K562 (cell line): ENCODE results near the gene CLEC2L. TPM values are rescaled to one million over a fixed set of nuclear protein-coding genes. Genes with fewer than 3 reads are reported as not detected.
A peak's percentile ranks its signal among the peaks of the same experiment; 100 is the strongest.

Experiments used
- ATAC-seq: fragments of 200-7000 bp; cut with Tn5 transposase; 3 replicates; pipeline ENCODE4 v1.9.1; 2020; ENCODE audit warnings: moderate library complexity
- BruUV-seq: library from RNA; stranded (reverse); fragments of 400-500 nt; replicated peaks from 2 replicates; lab custom pipeline; 2021; lab: Mats Ljungman, UMichigan
- CTCF ChIA-PET: fragments of 300-600 bp; formaldehyde crosslinking; extraction: SDS; loops from one replicate; lab custom pipeline; 2021; ENCODE audit warnings: low intra/inter-chr PET ratio; lab: Yijun Ruan, JAX
- POLR2A ChIA-PET: fragments of 300-600, 350-650 bp; sonication (Branson Sonifier 250); formaldehyde crosslinking; extraction: SDS; loops from one replicate; lab custom pipeline; 2021; ENCODE audit warnings: antibody characterized with exemption, inconsistent platforms; lab: Yijun Ruan, JAX
- DNase-seq, 4 experiments: peaks; one replicate each; pipeline versions ENCODE4 v3.0.0 to v3.0.0-alpha.2; 2011 to 2018; ENCODE audit warnings: low spot score in 3 of 4, mixed read lengths in 3 of 4; ENCODE audit errors: extremely low read depth in 1 of 4
- FAIRE-seq: peaks from 2 replicates; lab custom pipeline; 2011; peaks lifted over from hg19 to GRCh38; lab: Jason Lieb, UNC
- H2AFZ ChIP-seq: 2 replicates; pipeline ENCODE4 v1.6.0; 2011; ENCODE audit warnings: low read depth, low read length, control low read depth, inconsistent platforms
- H3K27ac ChIP-seq: fragments of 200-600 bp; 3 replicates; pipeline ENCODE4 v1.8.0; 2011; ENCODE audit warnings: low read depth, mild to moderate bottlenecking, control low read depth, inconsistent platforms, low read length, moderate library complexity, mixed read lengths; ENCODE audit errors: extremely low read depth
- H3K27me3 ChIP-seq, 2 experiments: fragments of 300-600 bp in 1 of 2; 2 replicates in 1 of 2; 3 replicates in 1 of 2; pipeline versions ENCODE4 v1.6.0 to v1.8.0; 2011; ENCODE audit warnings: inconsistent platforms in 2 of 2, low read length in 2 of 2, mild to moderate bottlenecking in 1 of 2, mixed read lengths in 1 of 2, moderate library complexity in 1 of 2; ENCODE audit not compliant: control insufficient read depth in 2 of 2, insufficient read depth in 2 of 2
- H3K36me3 ChIP-seq: fragments of 300-600 bp; 3 replicates; pipeline ENCODE4 v1.8.0; 2011; ENCODE audit warnings: mild to moderate bottlenecking, low read length, inconsistent platforms; ENCODE audit not compliant: control insufficient read depth, insufficient read depth
- H3K4me1 ChIP-seq, 2 experiments: fragments of 200-600 bp in 1 of 2; replicated peaks in 1 of 2; 2 replicates in 1 of 2; 3 replicates in 1 of 2; pipeline versions ENCODE4 v1.5.1 to v1.8.0; 2011; ENCODE audit warnings: inconsistent platforms in 2 of 2, low read length in 2 of 2, mild to moderate bottlenecking in 1 of 2, mixed read lengths in 1 of 2, moderate library complexity in 1 of 2; ENCODE audit not compliant: control insufficient read depth in 2 of 2, insufficient read depth in 2 of 2
- H3K4me2 ChIP-seq: 2 replicates; pipeline ENCODE4 v1.6.1; 2011; ENCODE audit warnings: low read length, control low read depth, inconsistent platforms, mixed read lengths; ENCODE audit not compliant: insufficient read depth
- H3K4me3 ChIP-seq: fragments of 200-600 bp; sonication (generic), shearing (Covaris generic); 2 replicates; pipeline ENCODE4 v1.5.1; 2016; ENCODE audit warnings: control low read depth, inconsistent platforms
- H3K79me2 ChIP-seq: fragments of 200-600 bp; 3 replicates; pipeline ENCODE4 v1.8.0; 2011; ENCODE audit warnings: low read length, inconsistent platforms; ENCODE audit not compliant: control insufficient read depth, insufficient read depth
- H3K9ac ChIP-seq, 2 experiments: 2 replicates each; pipeline versions ENCODE4 v1.6.0 to v1.6.1; 2011; ENCODE audit warnings: low read depth in 2 of 2, low read length in 2 of 2, control low read depth in 1 of 2, inconsistent platforms in 1 of 2, mild to moderate bottlenecking in 1 of 2, mixed read lengths in 1 of 2; ENCODE audit not compliant: insufficient read depth in 1 of 2
- H3K9me1 ChIP-seq: one replicate; pipeline ENCODE4 v1.6.0; 2011; ENCODE audit warnings: inconsistent platforms, mild to moderate bottlenecking, low read length, moderate library complexity; ENCODE audit not compliant: control insufficient read depth, insufficient read depth
- H3K9me3 ChIP-seq: replicated peaks from 2 replicates; pipeline ENCODE4 v1.5.1; 2011; ENCODE audit warnings: low read depth, low read length, inconsistent platforms; ENCODE audit not compliant: control insufficient read depth, insufficient read depth
- H4K20me1 ChIP-seq: replicated peaks from 2 replicates; pipeline ENCODE4 v1.6.1; 2011; ENCODE audit warnings: low read length, inconsistent platforms, mixed read lengths; ENCODE audit not compliant: control insufficient read depth, insufficient read depth
- HDAC8 ChIP-seq: fragments of 450-650 bp; IDR thresholded peaks from 2 replicates; pipeline ENCODE4 v1.6.1; 2016; ENCODE audit warnings: mild to moderate bottlenecking, missing genetic modification characterization, moderate library complexity, missing compliant biosample characterization
- HMGN3 ChIP-seq: IDR thresholded peaks from 2 replicates; pipeline ENCODE4 v1.6.1; 2011; ENCODE audit warnings: borderline replicate concordance, low read depth, mild to moderate bottlenecking, mixed read lengths, low read length; ENCODE audit not compliant: insufficient read length; ENCODE audit errors: extremely low read depth
- REST ChIP-seq, 2 experiments: fragments of 450-650 bp; formaldehyde crosslinking in 1 of 2; IDR thresholded peaks; 2 replicates each; pipeline versions ENCODE4 v1.4.0 to v1.6.1; 2014 to 2020; ENCODE audit warnings: mild to moderate bottlenecking in 2 of 2, borderline replicate concordance in 1 of 2, low read depth in 1 of 2
- TFAM ChIP-seq: fragments of 250-450 bp; sonication (Bioruptor Pico); conservative IDR thresholded peaks from 2 replicates; pipeline ENCODE4 v1.5.0; 2021; ENCODE audit warnings: mild to moderate bottlenecking, moderate library complexity
- THAP12 ChIP-seq: fragments of 250-450 bp; sonication (Bioruptor Pico); IDR thresholded peaks from 2 replicates; pipeline ENCODE4 v1.9.0; 2021; ENCODE audit warnings: mild to moderate bottlenecking, inconsistent platforms
- ZBTB7A ChIP-seq: IDR thresholded peaks from 2 replicates; pipeline ENCODE4 v1.6.1; 2011; ENCODE audit warnings: low read depth, mild to moderate bottlenecking, low read length, moderate library complexity, borderline replicate concordance; ENCODE audit not compliant: control insufficient read depth
- ZFP30 ChIP-seq: fragments of 250-450 bp; sonication (Bioruptor Pico); IDR thresholded peaks from 2 replicates; pipeline ENCODE4 v1.8.0; 2022; ENCODE audit warnings: moderate library complexity, mild to moderate bottlenecking, inconsistent platforms, borderline replicate concordance
- ZFPM2 ChIP-seq: fragments of 250-450 bp; sonication (Bioruptor Pico); IDR thresholded peaks from 2 replicates; pipeline ENCODE4 v1.5.1; 2022; ENCODE audit warnings: mild to moderate bottlenecking
- ZNF324 ChIP-seq: fragments of 250-450 bp; sonication (Bioruptor Pico); IDR thresholded peaks from 2 replicates; pipeline ENCODE4 v1.4.0; 2020; ENCODE audit warnings: mild to moderate bottlenecking
- WGBS: fragments of 100-300 bp; shearing (Covaris generic); methylation state at CpG from one replicate; pipeline ENCODE4 v1.1.6; 2016; ENCODE audit warnings: low coverage, mixed read lengths; ENCODE audit not compliant: insufficient coverage; ENCODE audit errors: missing lambda C conversion rate; 5-methylcytosine and 5-hydroxymethylcytosine counted together
- in situ Hi-C: fragments of 300-500 bp; cut with MboI; formaldehyde crosslinking; loops from 4 replicates; pipeline ENCODE4 v1.15.0; 2018; ENCODE audit warnings: inconsistent platforms, mixed read lengths
- intact Hi-C: fragments of 100-400 bp; cut with micrococcal nuclease; formaldehyde crosslinking; loops from 2 replicates; pipeline ENCODE4 v1.14.2; 2022
- polyA plus RNA-seq, 8 experiments: library from polyadenylated mRNA; depleted of rRNA in 4 of 8; stranded (reverse) in 5 of 8; unstranded in 3 of 8; fragments of >200 nt; fragmentation: Nextera tagmentation in 2 of 8; fragmentation: Illumina TruSeq in 1 of 8; extraction: Ambion mirVana in 2 of 8; extraction: Trizol in 1 of 8; gene quantifications; 2 replicates each; pipeline versions ENCODE4 v1.2.1 to v1.2.3, GENCODE V29; 2011 to 2014; ENCODE audit warnings: inconsistent platforms in 1 of 8, missing spikeins in 1 of 8
- total RNA-seq, 7 experiments: library from RNA; depleted of rRNA in 6 of 7; stranded (reverse); fragments of >200 nt in 6 of 7; fragmentation: Illumina TruSeq in 2 of 7; extraction: Trizol in 2 of 7; gene quantifications; 2 replicates each; pipeline versions ENCODE4 v1.2.1 to v1.2.3, GENCODE V29; 2011 to 2021; ENCODE audit warnings: low replicate concordance in 1 of 7

Gene CLEC2L
- total and polyA plus RNA-seq, 9 of the 15 experiments (the other 6 are each of a cell fraction or from before 2014, with no cell fraction given) = 0.84 to 5.5 (median 1.8) TPM

- no peak overlapping the region for H3K4me3 ChIP-seq
- H3K36me3 ChIP-seq = no peaks in the 10 kb centered on the region
- no peak overlapping the region for H3K4me2 ChIP-seq
- POLR2A ChIA-PET = interaction anchor here (0.7 to 1.2 kb wide), 4 partner anchors 12 to 131 kb away, joined by 3 to 4 read pairs (median 3); no protein-coding TSS in a partner anchor
- H3K27ac ChIP-seq = no peak overlapping the region
- intact Hi-C loops = loop anchor here (10.0 kb wide), 1 partner anchor 123 kb away; no protein-coding TSS in a partner anchor
- H4K20me1 ChIP-seq = no peaks in the 10 kb centered on the region
- WGBS = 6% methylated on average over 8 of the region's 8 CpGs
- in situ Hi-C loops = no loop called here
- H3K9ac ChIP-seq = no peak overlapping the region
- FAIRE-seq (no peak), ATAC-seq (peak; percentile 66), DNase-seq (peak in 1 of 4 experiments; percentile 37)
- H3K4me1 ChIP-seq = peaks cover 0 to 7% of the 10 kb centered on the region in 2 experiments; a peak in 2 of 5 replicates
- H2AFZ ChIP-seq = no peak overlapping the region
- H3K79me2 ChIP-seq = no peaks in the 10 kb centered on the region
- H3K9me1 ChIP-seq = no peaks in the 10 kb centered on the region
- CTCF ChIA-PET = no interaction called here
- no TSS peak for BruUV-seq
- no peaks in the 10 kb centered on the region for H3K9me3 ChIP-seq
- peaks cover 19 to 25% of the 10 kb centered on the region in 2 experiments; a peak in 4 of 5 replicates for H3K27me3 ChIP-seq
- no peak for TF ChIP-seq ZFPM2 (CRISPR knock-in tag)
- no peak for TF ChIP-seq HDAC8 (tag)
- no peak for TF ChIP-seq ZFP30 (CRISPR knock-in tag)
- no peak for TF ChIP-seq THAP12 (CRISPR knock-in tag)
- TF ChIP-seq HMGN3 = no peak
- no peak for TF ChIP-seq TFAM (CRISPR knock-in tag)
- TF ChIP-seq ZNF324 (CRISPR knock-in tag) = no peak
- peak; percentile 67; the same call in 1 of the 2 replicates for TF ChIP-seq ZBTB7A
- TF ChIP-seq REST (IDR thresholded peaks at IDR 0.05; ENCODE audit: borderline replicate concordance) = peak; percentile 14; the same call in 1 of the 2 replicates
- no peak for TF ChIP-seq REST (CRISPR knock-in tag; IDR thresholded peaks at IDR 0.05; ENCODE audit: low read depth)
These were observed 34.5 kb downstream of the CLEC2L start for GRCh38 chr7:139557857-139558581.
